HepG2 (cell line): ENCODE results near the gene CFAP97. TPM values are rescaled to one million over a fixed set of nuclear protein-coding genes. Genes with fewer than 3 reads are reported as not detected.
A peak's percentile ranks its signal among the peaks of the same experiment; 100 is the strongest.

Source experiments
- ATAC-seq: fragments of 200-7000 bp; cut with Tn5 transposase; 3 replicates; pipeline ENCODE4 v1.9.1; 2020; ENCODE audit warnings: mild to moderate bottlenecking, moderate library complexity
- BruUV-seq: library from RNA; stranded (reverse); fragments of 400-500 nt; replicated peaks from 2 replicates; lab custom pipeline; 2021; lab: Mats Ljungman, UMichigan
- CTCF ChIA-PET: fragments of 300-600 bp; formaldehyde crosslinking; extraction: SDS; loops from one replicate; lab custom pipeline; 2021; ENCODE audit warnings: low total read pairs, inconsistent platforms, low intra/inter-chr PET ratio; lab: Yijun Ruan, JAX
- POLR2A ChIA-PET: fragments of 350-600 bp; sonication (Branson Sonifier 250); formaldehyde crosslinking; loops from one replicate; lab custom pipeline; 2020; ENCODE audit warnings: antibody characterized with exemption, inconsistent platforms; lab: Yijun Ruan, JAX
- DNase-seq: peaks from one replicate; pipeline ENCODE4 v3.0.0-alpha.2; 2015; ENCODE audit warnings: low spot score
- FAIRE-seq: peaks from 3 replicates; lab custom pipeline; 2011; peaks lifted over from hg19 to GRCh38; lab: Jason Lieb, UNC
- H2AFZ ChIP-seq: one replicate; pipeline ENCODE4 v1.6.1; 2011; ENCODE audit warnings: low read length, inconsistent platforms
- H3K27ac ChIP-seq: fragments of 300-600 bp; 3 replicates; pipeline ENCODE4 v1.8.0; 2011; ENCODE audit warnings: mixed run types, mild to moderate bottlenecking, mixed read lengths, low read length, inconsistent platforms; ENCODE audit not compliant: insufficient read depth; ENCODE audit errors: extremely low read length
- H3K27me3 ChIP-seq, 2 experiments: fragments of 200-600 bp in 1 of 2; 2 replicates in 1 of 2; 3 replicates in 1 of 2; pipeline versions ENCODE4 v1.6.0 to v1.8.0; 2011; ENCODE audit warnings: low read length in 2 of 2, mild to moderate bottlenecking in 2 of 2, moderate library complexity in 2 of 2, inconsistent platforms in 1 of 2; ENCODE audit not compliant: insufficient read depth in 2 of 2, control insufficient read depth in 1 of 2
- H3K36me3 ChIP-seq, 2 experiments: fragments of 200-600 bp in 1 of 2; replicated peaks in 1 of 2; 2 replicates in 1 of 2; 3 replicates in 1 of 2; pipeline versions ENCODE4 v1.5.1 to v1.8.0; 2011; ENCODE audit warnings: low read length in 2 of 2, inconsistent platforms in 1 of 2; ENCODE audit not compliant: insufficient read depth in 2 of 2, control insufficient read depth in 1 of 2
- H3K4me1 ChIP-seq: 2 replicates; pipeline ENCODE4 v1.5.1; 2012; ENCODE audit warnings: low read length, inconsistent platforms; ENCODE audit not compliant: insufficient read depth
- H3K4me2 ChIP-seq: 2 replicates; pipeline ENCODE4 v1.6.0; 2011; ENCODE audit warnings: low read depth, low read length, inconsistent platforms
- H3K4me3 ChIP-seq, 3 experiments: fragments of 200-600 bp in 1 of 3; sonication (generic), shearing (Covaris generic) in 1 of 3; replicated peaks in 1 of 3; 2 replicates each; pipeline ENCODE4 v1.5.1; 2011 to 2016; ENCODE audit warnings: low read length in 3 of 3, inconsistent platforms in 2 of 3, low read depth in 2 of 3, mild to moderate bottlenecking in 2 of 3, control low read depth in 1 of 3, mixed read lengths in 1 of 3; ENCODE audit not compliant: insufficient read depth in 1 of 3
- H3K79me2 ChIP-seq: one replicate; pipeline ENCODE4 v1.6.1; 2011; ENCODE audit warnings: low read length, inconsistent platforms; ENCODE audit not compliant: insufficient read depth
- H3K9ac ChIP-seq: 2 replicates; pipeline ENCODE4 v1.6.0; 2011; ENCODE audit warnings: mild to moderate bottlenecking, low read depth, low read length, inconsistent platforms; ENCODE audit not compliant: insufficient read depth
- H3K9me3 ChIP-seq: 2 replicates; pipeline ENCODE4 v1.5.1; 2012; ENCODE audit warnings: mild to moderate bottlenecking, low read length
- H4K20me1 ChIP-seq: 2 replicates; pipeline ENCODE4 v1.6.0; 2011; ENCODE audit warnings: inconsistent platforms, mild to moderate bottlenecking, low read length, moderate library complexity; ENCODE audit not compliant: insufficient read depth
- ATF1 ChIP-seq: IDR thresholded peaks from 2 replicates; pipeline ENCODE4 v1.6.1; 2016; ENCODE audit warnings: mild to moderate bottlenecking, control low read depth
- CBX1 ChIP-seq: IDR thresholded peaks from one replicate; pipeline ENCODE4 v1.6.1; 2016; ENCODE audit warnings: antibody characterized with exemption, low read depth
- CSRNP1 ChIP-seq: sonication (generic); formaldehyde crosslinking; IDR thresholded peaks from 2 replicates; pipeline ENCODE4 v1.8.1; 2023; ENCODE audit warnings: mild to moderate bottlenecking, missing genetic modification reagents
- DNMT3B ChIP-seq: conservative IDR thresholded peaks from 2 replicates; pipeline ENCODE4 v1.6.1; 2016; ENCODE audit warnings: missing biosample characterization, control low read depth
- ELF3 ChIP-seq: IDR thresholded peaks from 2 replicates; pipeline ENCODE4 v1.6.1; 2016; ENCODE audit warnings: missing genetic modification reagents, missing compliant biosample characterization
- ELK4 ChIP-seq: sonication (generic); formaldehyde crosslinking; IDR thresholded peaks from 2 replicates; pipeline ENCODE4 v1.9.0; 2021; ENCODE audit warnings: missing genetic modification reagents, borderline replicate concordance
- FLYWCH1 ChIP-seq: sonication (generic); formaldehyde crosslinking; IDR thresholded peaks from 2 replicates; pipeline ENCODE4 v1.8.1; 2023; ENCODE audit warnings: mild to moderate bottlenecking, missing genetic modification reagents
- FOXA1 ChIP-seq, 2 experiments: fragments of 450-650 bp in 1 of 2; sonication (generic) in 1 of 2; formaldehyde crosslinking in 1 of 2; IDR thresholded peaks; 2 replicates each; pipeline versions ENCODE4 v1.4.0 to v1.6.1; 2016 to 2020; ENCODE audit warnings: missing genetic modification reagents in 1 of 2
- HHEX ChIP-seq: IDR thresholded peaks from 2 replicates; pipeline ENCODE4 v1.6.1; 2016; ENCODE audit warnings: control low read depth
- KAT8 ChIP-seq: IDR thresholded peaks from 2 replicates; pipeline ENCODE4 v1.6.1; 2016; ENCODE audit warnings: missing genetic modification reagents, missing compliant biosample characterization
- NFATC3 ChIP-seq: sonication (generic); formaldehyde crosslinking; IDR thresholded peaks from 2 replicates; pipeline ENCODE4 v1.5.1; 2020; ENCODE audit warnings: mild to moderate bottlenecking, missing genetic modification reagents
- POGK ChIP-seq: sonication (generic); formaldehyde crosslinking; conservative IDR thresholded peaks from 2 replicates; pipeline ENCODE4 v1.8.0; 2022; ENCODE audit warnings: mild to moderate bottlenecking, moderate library complexity, missing genetic modification reagents
- PTBP1 ChIP-seq: fragments of 200-400 bp; formaldehyde crosslinking; IDR thresholded peaks from 2 replicates; pipeline ENCODE4 v1.6.1; 2018; ENCODE audit warnings: low read length, low read depth; ENCODE audit not compliant: poor library complexity, severe bottlenecking
- RFXANK ChIP-seq: IDR thresholded peaks from 2 replicates; pipeline ENCODE4 v1.6.1; 2016
- TFDP2 ChIP-seq: sonication (generic); formaldehyde crosslinking; IDR thresholded peaks from 2 replicates; pipeline ENCODE4 v1.4.0; 2020; ENCODE audit warnings: missing genetic modification reagents
- WIZ ChIP-seq: sonication (generic); formaldehyde crosslinking; IDR thresholded peaks from 2 replicates; pipeline ENCODE4 v1.5.1; 2020; ENCODE audit warnings: mild to moderate bottlenecking, missing genetic modification reagents
- ZNF350 ChIP-seq: sonication (generic); formaldehyde crosslinking; IDR thresholded peaks from 2 replicates; pipeline ENCODE4 v1.4.0; 2020; ENCODE audit warnings: mild to moderate bottlenecking, low read depth, missing genetic modification reagents, borderline replicate concordance
- ZNF777 ChIP-seq: sonication (generic); formaldehyde crosslinking; IDR thresholded peaks from 2 replicates; pipeline ENCODE4 v1.4.0; 2020; ENCODE audit warnings: missing genetic modification reagents
- WGBS: methylation state at CpG from one replicate; pipeline ENCODE4 v1.1.6; 2017; ENCODE audit warnings: low lambda C conversion rate; 5-methylcytosine and 5-hydroxymethylcytosine counted together
- in situ Hi-C: cut with HindIII; loops from 2 replicates; pipeline ENCODE4 v1.10.0; 2017; ENCODE audit warnings: low pct_unique_long_range_greater_than_20kb; ENCODE audit not compliant: extremely low pct_ligation_motif_present
- intact Hi-C: fragments of 100-400 bp; cut with micrococcal nuclease; formaldehyde crosslinking; loops from one replicate; pipeline ENCODE4 v1.10.0; 2022; ENCODE audit not compliant: unreplicated experiment
- polyA plus RNA-seq, 8 experiments: library from polyadenylated mRNA; depleted of rRNA in 3 of 8; stranded (reverse) in 7 of 8; unstranded in 1 of 8; fragments of >200 nt; fragmentation: Illumina TruSeq in 4 of 8; extraction: Trizol in 4 of 8; gene quantifications; 2 replicates each; pipeline versions ENCODE4 v1.2.1 to v1.2.3, GENCODE V29; 2011 to 2016; ENCODE audit warnings: low read depth in 4 of 8, missing spikeins in 1 of 8, mixed read lengths in 1 of 8; ENCODE audit not compliant: insufficient read depth in 1 of 8
- total RNA-seq, 5 experiments: library from RNA; depleted of rRNA; stranded (reverse); fragments of >200 nt; fragmentation: Illumina TruSeq; extraction: Trizol; gene quantifications; 2 replicates each; pipeline ENCODE4 v1.2.3, GENCODE V29; 2016; ENCODE audit warnings: low read depth in 1 of 5

Gene CFAP97
- total and polyA plus RNA-seq, 2 of the 13 experiments (the other 11 are each of a cell fraction or from before 2014, with no cell fraction given), result 32.1 to 44.4 TPM

- no peak for TF ChIP-seq CSRNP1 (CRISPR knock-in tag)
- no peak for TF ChIP-seq ELK4 (CRISPR knock-in tag)
- no peak for TF ChIP-seq WIZ (CRISPR knock-in tag)
- TF ChIP-seq FLYWCH1, result no peak
- TF ChIP-seq HHEX (CRISPR knock-in tag), result no peak
- no peak for TF ChIP-seq PTBP1
- no peak for TF ChIP-seq FOXA1 (IDR thresholded peaks at IDR 0.05)
- TF ChIP-seq FOXA1 (CRISPR knock-in tag; IDR thresholded peaks at IDR 0.05), result peak; percentile 45; the same call in 1 of the 2 replicates
Measured at GRCh38 chr4:185235843-185236503, 32.2 kb upstream of the CFAP97 start (continued).

GRCh38 chr4:185235119-185235842 lies 31.5 kb upstream of the CFAP97 start:
- Histone ChIP-seq H3K4me3 (peak overlapping the region in 1 of 3 experiments; percentile 7; a peak in 1 of 6 replicates), H3K4me2 (peak overlapping the region; percentile 65), H3K9me3 (peaks cover 11% of the 10 kb centered on the region), H3K79me2 (peaks cover 36% of the 10 kb centered on the region), H4K20me1 (peaks cover 14% of the 10 kb centered on the region), H2AFZ (no peak overlapping the region), H3K36me3 (no peaks in the 10 kb centered on the region), H3K9ac (no peak overlapping the region; the same call in 1 of the 2 replicates), H3K4me1 (peaks cover 18% of the 10 kb centered on the region), H3K27ac (peak overlapping the region; percentile 61), H3K27me3 (no peaks in the 10 kb centered on the region)
- intact Hi-C loops, result no loop called here
- BruUV-seq, result no TSS peak
- DNase-seq (no peak), FAIRE-seq (no peak), ATAC-seq (peak; percentile 14; the same call in 2 of the 3 replicates)
- POLR2A ChIA-PET, result no interaction called here
- in situ Hi-C loops, result no loop called here
- CTCF ChIA-PET, result no interaction called here
- 76% methylated on average over 7 of the region's 7 CpGs for WGBS
- TF ChIP-seq KAT8, result no peak
- TF ChIP-seq RFXANK (CRISPR knock-in tag), result no peak
- no peak for TF ChIP-seq CBX1
- TF ChIP-seq TFDP2, result no peak
- peak; percentile 44; the same call in 1 of the 2 replicates for TF ChIP-seq ZNF350
- TF ChIP-seq ELF3 (CRISPR knock-in tag), result no peak
- no peak for TF ChIP-seq DNMT3B (CRISPR knock-in tag)
- no peak for TF ChIP-seq ATF1 (CRISPR knock-in tag)
- TF ChIP-seq ZNF777, result no peak
- TF ChIP-seq NFATC3, result no peak
- TF ChIP-seq POGK (CRISPR knock-in tag), result no peak
